OCI-LY3 (cell line): ENCODE results near the gene ATG2A.

Experiments used
- H2AFZ ChIP-seq: fragments of 200-600, 300-600 bp; shearing (Covaris generic); 2 replicates; pipeline ENCODE4 v1.6.0; 2014; ENCODE audit warnings: antibody characterized with exemption, low read depth, low read length
- H3K27ac ChIP-seq: fragments of 200-600, 300-600 bp; sonication (generic); 2 replicates; pipeline ENCODE4 v1.5.1; 2014; ENCODE audit warnings: mild to moderate bottlenecking, low read length, moderate library complexity, mixed read lengths
- H3K27me3 ChIP-seq: fragments of 200-600, 300-600 bp; sonication (generic); 2 replicates; pipeline ENCODE4 v1.6.1; 2014; ENCODE audit warnings: low read depth, low read length, mixed read lengths
- H3K36me3 ChIP-seq: fragments of 200-600, 300-600 bp; sonication (generic); replicated peaks from 2 replicates; pipeline ENCODE3; 2014; ENCODE audit warnings: low read depth, low read length, mixed read lengths
- H3K4me1 ChIP-seq: fragments of 300-600, 200-600 bp; sonication (generic); 2 replicates; pipeline ENCODE4 v1.6.1; 2014; ENCODE audit warnings: low read length, mixed read lengths
- H3K4me2 ChIP-seq: fragments of 200-600, 300-600 bp; sonication (generic); 2 replicates; pipeline ENCODE4 v1.6.1; 2014; ENCODE audit warnings: low read length, mixed read lengths
- H3K4me3 ChIP-seq: fragments of 300-600, 200-600 bp; sonication (generic); 2 replicates; pipeline ENCODE4 v1.5.1; 2014; ENCODE audit warnings: antibody characterized with exemption, mild to moderate bottlenecking, low read length, moderate library complexity
- H3K79me2 ChIP-seq: fragments of 300-600, 200-600 bp; shearing (Covaris generic); 2 replicates; pipeline ENCODE4 v1.6.1; 2014; ENCODE audit warnings: mild to moderate bottlenecking, low read length, mixed read lengths
- H3K9ac ChIP-seq: fragments of 300-600, 200-600 bp; shearing (Covaris generic); 2 replicates; pipeline ENCODE4 v1.6.0; 2014; ENCODE audit warnings: mild to moderate bottlenecking, low read length, moderate library complexity
- H3K9me3 ChIP-seq: fragments of 200-600, 300-600 bp; shearing (Covaris generic); 2 replicates; pipeline ENCODE4 v1.6.1; 2014; ENCODE audit warnings: low read length, mixed read lengths; ENCODE audit not compliant: insufficient read depth
- H4K20me1 ChIP-seq: fragments of 200-600, 300-600 bp; sonication (generic); 2 replicates; pipeline ENCODE4 v1.6.1; 2016; ENCODE audit warnings: low read length, mixed read lengths; ENCODE audit not compliant: insufficient read depth
- CTCF ChIP-seq: fragments of 200-600, 300-600 bp; sonication (generic); IDR thresholded peaks from 2 replicates; pipeline ENCODE4 v1.5.1; 2014; ENCODE audit warnings: antibody characterized with exemption, low read length, low read depth
- EZH2phosphoT487 ChIP-seq: fragments of 200-600 bp; shearing (Covaris generic); IDR thresholded peaks from 2 replicates; pipeline ENCODE4 v1.6.1; 2018; ENCODE audit warnings: antibody characterized with exemption, mixed run types, low read depth

The ATG2A gene

GRCh38 chr11:64880240-64881001, 36.6 kb downstream of the ATG2A start:
- Histone ChIP-seq H3K36me3 (peaks cover 22% of the 10 kb centered on the region), H3K4me1 (peaks cover 39% of the 10 kb centered on the region), H3K27ac (peak overlapping the region; percentile 92), H3K79me2 (peaks cover 40% of the 10 kb centered on the region), H4K20me1 (peaks cover 23% of the 10 kb centered on the region), H3K4me2 (peak overlapping the region; percentile 98), H3K4me3 (peak overlapping the region; percentile 88), H2AFZ (no peak overlapping the region), H3K9ac (peak overlapping the region; percentile 55; the same call in 1 of the 2 replicates), H3K9me3 (no peaks in the 10 kb centered on the region), H3K27me3 (no peaks in the 10 kb centered on the region)
- TF ChIP-seq CTCF, result no peak

- Histone ChIP-seq H3K9me3 (no peaks in the 10 kb centered on the region), H3K27ac (peak overlapping the region; percentile 92), H4K20me1 (peaks cover 34% of the 10 kb centered on the region), H3K79me2 (peaks cover 50% of the 10 kb centered on the region), H3K36me3 (peaks cover 30% of the 10 kb centered on the region), H3K9ac (peak overlapping the region; percentile 99), H2AFZ (no peak overlapping the region), H3K4me2 (peak overlapping the region; percentile 98), H3K4me1 (peaks cover 38% of the 10 kb centered on the region), H3K27me3 (no peaks in the 10 kb centered on the region), H3K4me3 (peak overlapping the region; percentile 88)
- TF ChIP-seq EZH2phosphoT487, result no peak
These were observed 37.6 kb downstream of the ATG2A start for GRCh38 chr11:64879244-64879900.

GRCh38 chr11:64878494-64879243, 38.3 kb downstream of the ATG2A start, which contains the start of gene EHD1:
TSS of gene EHD1 (minus strand) at chr11:64878621. CDS start at chr11:64878464, 157 bp downstream.
- H3K27ac ChIP-seq, result peak within 1 kb of the TSS; percentile 92
- TF ChIP-seq EZH2phosphoT487, result no peak
- TF ChIP-seq CTCF, result peak; percentile 59
- H2AFZ ChIP-seq, result no peak within 1 kb of the TSS
- H3K36me3 ChIP-seq, result peaks cover 33% of the 10 kb centered on the region
- peaks cover 38% of the 10 kb centered on the region for H3K4me1 ChIP-seq
- H3K4me3 ChIP-seq, result peak within 1 kb of the TSS; percentile 88
- H3K9ac ChIP-seq, result peak within 1 kb of the TSS; percentile 99
- H3K4me2 ChIP-seq, result peak within 1 kb of the TSS; percentile 98
- no peaks in the 10 kb centered on the region for H3K27me3 ChIP-seq
- no peaks in the 10 kb centered on the region for H3K9me3 ChIP-seq
- H4K20me1 ChIP-seq, result peaks cover 36% of the 10 kb centered on the region
- H3K79me2 ChIP-seq, result peaks cover 52% of the 10 kb centered on the region

GRCh38 chr11:64878223-64878493, 38.9 kb downstream of the ATG2A start:
- Histone ChIP-seq H3K79me2 (peaks cover 55% of the 10 kb centered on the region), H3K4me1 (peaks cover 41% of the 10 kb centered on the region), H3K4me3 (peak overlapping the region; percentile 82), H4K20me1 (peaks cover 40% of the 10 kb centered on the region), H3K27ac (peak overlapping the region; percentile 33), H3K4me2 (peak overlapping the region; percentile 95), H3K9me3 (no peaks in the 10 kb centered on the region), H2AFZ (no peak overlapping the region), H3K9ac (peak overlapping the region; percentile 87), H3K27me3 (no peaks in the 10 kb centered on the region), H3K36me3 (peaks cover 37% of the 10 kb centered on the region)
- TF ChIP-seq EZH2phosphoT487 (no peak), CTCF (no peak)
